Glomerular visceral epithelial cell (primary cell): ENCODE measurements around the gene TFAP2E.
A peak's percentile ranks its signal among the peaks of the same experiment; 100 is the strongest.

Experiments
- DNase-seq: peaks from one replicate; pipeline ENCODE4 v3.0.0-alpha.2; 2016; ENCODE audit errors: extremely low spot score

Gene TFAP2E

DNA sequence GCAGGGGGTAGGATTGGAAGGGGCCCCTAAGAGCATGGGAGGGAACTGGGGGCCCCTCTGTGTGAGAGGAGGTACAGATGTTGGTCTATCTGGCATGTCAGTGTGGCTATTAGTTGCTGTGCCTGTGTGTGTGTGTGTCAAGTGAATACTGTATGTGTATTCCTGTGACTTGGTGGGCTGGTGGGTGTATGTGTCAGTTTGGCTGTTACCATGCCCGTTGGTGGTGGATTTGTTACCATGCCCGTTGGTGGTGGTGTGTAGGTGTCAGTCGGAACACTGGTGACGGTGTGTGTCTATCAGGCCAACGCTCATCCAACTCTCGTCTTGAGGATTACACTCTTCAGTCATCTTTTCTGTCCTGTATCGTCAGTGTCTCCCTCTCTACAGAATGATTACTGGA lies 22.6 kb downstream of the TFAP2E start:
- no peak for DNase-seq

DNA sequence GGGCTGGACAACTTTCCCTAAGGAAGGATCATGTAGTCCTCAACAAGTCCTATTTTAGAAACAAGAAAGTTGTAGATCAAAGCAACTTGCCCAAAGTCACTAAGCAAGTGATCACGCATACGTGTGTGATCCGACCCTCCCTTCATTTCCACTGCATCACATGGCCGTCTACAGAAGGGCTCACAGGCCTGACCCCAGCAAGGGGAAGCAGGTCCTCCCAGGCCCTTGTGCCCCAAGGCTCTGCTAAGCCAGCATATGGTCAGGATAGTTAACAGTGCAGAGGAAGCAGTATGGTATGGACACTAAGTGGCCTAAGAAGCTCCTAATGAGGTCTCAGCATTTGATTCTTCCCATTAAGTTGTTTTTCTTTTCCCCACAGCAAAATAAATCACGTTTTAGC lies 24.8 kb downstream of the TFAP2E start:
- DNase-seq: no peak

DNA sequence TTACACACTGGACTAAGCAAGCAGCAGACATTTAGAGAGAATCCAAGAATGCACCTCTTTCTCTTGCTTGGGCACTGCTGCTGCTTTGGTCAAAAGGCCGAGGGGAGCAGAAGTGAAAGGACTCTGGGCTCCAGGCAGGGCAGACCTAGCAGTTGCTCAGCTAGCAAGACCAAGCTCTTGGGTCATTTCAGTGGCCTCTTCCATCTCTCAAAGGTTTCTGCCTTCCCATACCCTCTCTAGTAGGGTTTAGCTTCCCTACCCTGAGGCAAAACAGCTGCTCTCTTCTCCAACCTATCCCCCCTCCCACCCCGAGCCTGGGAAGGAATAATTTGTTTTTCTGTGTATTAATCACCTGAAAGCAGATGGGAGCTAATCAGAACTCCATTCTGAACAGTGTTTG lies 25.8 kb downstream of the TFAP2E start:
- DNase-seq: no peak

DNA sequence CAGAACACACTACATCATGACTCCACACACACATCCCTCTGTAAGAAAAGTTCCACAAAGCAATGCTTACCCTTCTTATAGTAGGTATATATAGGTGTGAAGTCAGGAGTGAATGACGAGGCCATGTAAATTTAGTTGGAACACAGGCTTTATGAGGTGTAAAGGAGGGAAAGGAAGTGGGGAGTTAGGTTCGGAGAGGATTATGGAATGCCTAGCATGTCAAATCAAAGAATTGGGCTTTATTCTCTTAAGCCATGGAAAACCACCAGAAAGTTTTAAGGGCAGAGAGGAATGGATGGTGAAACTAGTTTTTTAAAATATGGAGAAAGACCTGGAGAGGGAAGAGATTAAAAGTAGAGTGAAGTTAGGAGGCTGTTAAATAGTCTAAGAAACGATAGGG lies 26.3 kb downstream of the TFAP2E start:
- no peak for DNase-seq

DNA sequence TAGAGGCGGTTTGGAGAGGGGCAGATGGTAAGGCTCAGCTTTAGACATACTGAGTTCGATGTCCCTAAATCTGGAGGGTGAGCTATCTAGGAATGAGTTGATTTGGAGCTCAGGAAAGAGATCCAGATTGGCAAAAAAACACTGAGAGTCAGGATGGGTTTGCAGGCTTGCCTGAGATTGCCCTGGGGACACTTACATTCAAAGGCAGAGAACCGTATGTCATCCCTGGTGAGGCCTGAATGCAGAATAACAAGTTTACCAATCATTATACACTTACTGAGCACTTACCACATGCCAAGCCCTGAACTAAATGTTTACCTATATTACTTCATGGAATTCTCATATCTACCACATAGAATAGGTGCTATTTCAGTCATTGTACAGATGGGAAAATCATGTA lies 27.5 kb downstream of the TFAP2E start:
- DNase-seq: no peak

DNA sequence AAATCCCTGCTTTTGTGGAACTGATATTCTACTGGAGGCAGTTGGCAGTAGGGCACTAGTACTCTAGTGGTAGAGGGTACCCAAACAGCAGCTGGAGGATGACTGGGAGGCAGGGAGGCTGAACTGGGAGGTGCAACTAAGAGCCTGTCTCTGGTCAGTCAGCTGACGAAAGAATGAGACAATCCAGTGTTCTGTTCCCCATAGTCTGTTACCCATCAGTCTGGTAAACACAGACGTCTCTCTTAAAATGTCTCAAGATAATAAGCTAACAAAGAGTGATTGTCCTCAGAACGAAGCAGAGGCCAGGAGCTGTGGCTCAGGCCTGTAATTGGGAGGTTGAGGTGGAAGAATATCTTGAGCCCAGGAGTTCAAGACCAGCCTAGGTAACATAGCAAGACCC lies 30.4 kb downstream of the TFAP2E start:
- DNase-seq: no peak

DNA sequence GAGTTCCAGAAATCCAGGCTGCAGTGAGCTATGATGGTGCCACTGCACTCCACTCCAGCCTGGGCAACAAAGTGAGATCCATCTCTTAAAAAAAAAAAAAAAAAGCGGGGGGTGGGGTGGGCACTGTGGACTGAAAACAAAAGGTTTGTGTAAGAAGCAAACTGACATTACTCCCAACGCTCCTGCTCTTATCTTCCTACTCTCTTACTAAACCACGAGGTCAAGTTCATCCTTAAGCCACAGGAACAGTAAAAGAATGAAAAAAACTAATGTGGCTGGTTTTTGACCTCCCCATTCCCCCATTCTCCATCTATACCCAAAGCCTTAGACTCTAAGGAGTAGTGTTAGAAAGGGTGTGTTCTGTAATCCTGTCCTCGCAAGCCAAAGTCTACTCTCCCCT lies 30.8 kb downstream of the TFAP2E start:
- no peak for DNase-seq

DNA sequence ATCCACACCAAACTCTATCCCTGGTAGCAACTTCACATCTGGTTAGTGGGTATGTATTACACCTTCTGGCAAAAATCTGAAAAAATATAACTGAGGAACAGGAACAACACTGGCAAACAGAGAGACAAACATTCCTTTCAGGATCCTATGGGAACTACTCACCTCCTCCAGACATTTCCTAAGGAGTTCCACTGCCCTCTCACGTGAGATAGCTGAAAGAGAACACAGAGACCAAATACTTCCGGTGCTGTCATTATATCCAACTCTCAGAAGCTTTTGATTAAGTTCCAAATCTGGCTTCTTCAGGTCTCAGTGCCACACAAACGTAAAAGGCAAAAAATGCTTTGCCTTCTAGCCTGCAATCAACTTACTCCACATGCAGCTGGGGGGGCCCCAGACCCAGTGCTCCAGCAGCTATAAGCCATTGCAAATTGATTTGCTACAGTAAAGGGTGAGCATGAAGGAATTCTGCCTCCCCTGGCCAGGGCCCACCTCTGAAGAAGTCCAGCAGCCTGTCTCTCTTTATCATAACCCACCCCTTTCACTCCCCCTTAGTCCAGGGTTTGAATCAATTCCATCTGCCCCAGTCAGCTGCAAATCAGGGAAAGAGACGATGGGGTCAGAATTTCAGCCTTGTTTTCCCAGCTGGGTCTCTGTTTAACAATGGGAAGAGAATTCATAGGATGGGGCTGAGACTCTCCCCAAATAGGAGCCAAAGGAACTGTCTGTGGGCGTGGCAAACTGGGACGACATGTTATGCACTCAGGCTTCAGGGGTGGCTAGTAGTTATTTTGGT lies 32.2 kb downstream of the TFAP2E start:
- DNase-seq: no peak

DNA sequence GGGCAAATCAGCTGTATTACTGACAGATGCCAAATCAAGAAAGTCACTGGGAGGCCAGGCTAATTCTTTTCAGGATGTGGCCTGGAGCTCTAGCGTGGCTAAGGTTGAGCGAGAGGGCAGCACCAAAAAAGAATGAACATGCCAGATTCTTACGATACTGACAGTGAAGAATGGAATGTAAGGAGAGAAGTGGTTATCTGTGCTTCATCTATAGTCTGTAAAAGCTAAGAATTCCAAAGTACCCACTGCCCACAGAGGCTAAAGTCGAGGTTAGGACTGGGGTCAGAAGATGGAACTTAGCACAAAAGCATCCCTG lies 32.7 kb downstream of the TFAP2E start:
- peak; percentile 27 for DNase-seq

DNA sequence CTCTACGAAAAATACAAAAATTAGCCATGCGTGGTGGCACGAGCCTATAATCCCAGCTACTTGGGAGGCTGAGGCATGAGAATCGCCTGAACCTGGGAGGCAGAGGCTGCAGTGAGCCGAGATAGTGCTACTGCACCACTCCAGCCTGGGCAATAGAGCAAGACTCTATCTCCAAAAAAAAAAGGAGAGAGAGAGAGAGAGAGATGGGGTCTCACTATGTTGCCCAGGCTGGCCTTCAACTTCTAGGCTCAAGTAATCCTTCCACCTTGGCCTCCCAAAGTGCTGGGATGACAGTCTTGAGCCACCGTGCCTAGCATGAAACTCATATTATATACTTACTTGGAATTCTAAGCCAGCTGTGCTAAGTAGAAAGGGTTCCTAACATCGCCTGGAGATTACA lies 38.5 kb downstream of the TFAP2E start:
- no peak for DNase-seq

DNA sequence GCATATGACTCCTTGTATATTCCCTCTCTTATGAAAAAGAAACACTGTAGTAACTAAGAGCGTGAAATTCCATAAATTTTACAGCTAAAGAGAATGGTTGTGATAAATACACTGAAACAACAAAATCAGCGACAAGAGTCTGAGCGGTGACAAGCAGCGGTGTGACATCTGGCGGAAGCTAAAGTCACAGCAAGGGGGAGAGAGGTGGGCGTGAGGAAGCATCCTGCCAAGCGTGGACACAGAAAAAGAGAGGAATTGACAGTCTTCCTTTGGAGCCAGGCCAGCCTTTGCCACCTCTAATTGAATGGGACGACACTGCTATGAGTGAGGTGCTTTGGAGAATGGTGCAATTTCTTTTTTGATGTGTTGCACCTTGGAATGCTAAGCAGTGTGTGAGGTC lies 42.3 kb downstream of the TFAP2E start:
- DNase-seq: no peak

DNA sequence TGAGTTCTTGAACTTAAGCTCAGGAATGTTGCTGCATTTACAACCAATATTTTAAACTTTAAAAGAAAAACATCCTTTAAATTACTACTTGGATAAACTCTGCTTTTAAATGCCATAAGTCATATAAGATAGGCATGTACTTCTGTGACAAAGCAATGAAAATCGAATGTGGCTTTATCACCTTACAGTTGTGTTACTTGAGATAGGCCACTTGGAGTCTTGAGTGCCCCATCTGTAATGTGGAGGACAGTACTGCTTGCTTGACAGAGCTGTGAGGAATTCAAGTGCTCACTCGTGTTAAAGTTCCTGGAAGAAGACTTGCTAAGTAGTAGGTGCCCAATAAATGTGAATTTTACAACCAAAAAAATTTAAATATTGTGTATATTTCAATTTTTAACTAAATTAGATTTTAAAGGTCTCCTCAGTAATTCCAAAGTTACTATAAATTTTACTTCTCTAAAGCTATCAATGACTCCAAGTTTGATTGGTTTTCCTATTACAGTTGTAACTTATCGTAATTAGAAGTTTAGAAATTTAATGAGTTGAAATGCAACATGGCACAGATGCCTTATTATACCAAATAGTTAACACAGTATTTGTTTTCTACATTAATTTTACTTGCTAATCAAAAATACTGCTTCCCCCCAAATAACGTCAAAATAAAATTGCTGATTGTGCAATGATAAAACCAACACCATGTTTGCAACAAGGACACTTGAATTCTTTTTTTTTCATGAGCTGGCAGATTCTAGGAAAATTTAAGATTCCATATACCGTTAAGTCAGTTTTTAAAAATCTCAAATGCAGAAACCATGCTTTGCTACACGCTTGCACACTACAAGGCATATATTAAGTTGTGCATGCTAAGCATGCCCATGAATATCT lies 46.4 kb downstream of the TFAP2E start:
- DNase-seq: no peak

DNA sequence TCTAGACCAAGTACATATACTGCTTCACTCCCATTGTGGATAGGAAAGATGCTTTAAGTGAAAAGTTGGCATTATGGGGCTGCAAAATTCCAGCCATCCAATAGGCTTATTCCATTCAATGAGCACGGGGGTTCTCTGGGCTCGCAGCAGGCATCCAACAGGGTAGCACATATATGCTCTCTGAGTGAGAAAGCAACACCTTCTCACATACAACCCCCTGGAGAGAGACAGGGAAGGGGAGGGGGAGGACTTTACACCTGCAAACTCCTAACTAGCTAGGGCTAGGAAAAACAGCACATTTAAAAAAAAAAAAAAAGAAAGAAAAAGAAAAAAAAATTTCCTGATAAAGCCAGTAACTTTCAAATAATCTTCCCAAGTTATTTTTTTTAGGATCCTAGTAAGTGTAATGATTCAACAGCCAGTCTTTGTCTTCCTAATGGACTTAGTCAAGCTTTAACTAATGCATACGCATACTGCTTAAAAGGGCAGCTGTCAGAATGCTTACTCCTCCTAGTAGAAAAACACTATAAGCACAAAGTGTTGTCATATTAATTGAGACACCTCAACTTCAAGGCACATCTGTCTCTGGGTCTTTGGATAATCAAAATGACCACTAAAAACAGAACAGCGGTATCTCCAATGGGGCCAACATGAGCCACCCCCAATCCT lies 49.5 kb downstream of the TFAP2E start:
- DNase-seq: no peak

DNA sequence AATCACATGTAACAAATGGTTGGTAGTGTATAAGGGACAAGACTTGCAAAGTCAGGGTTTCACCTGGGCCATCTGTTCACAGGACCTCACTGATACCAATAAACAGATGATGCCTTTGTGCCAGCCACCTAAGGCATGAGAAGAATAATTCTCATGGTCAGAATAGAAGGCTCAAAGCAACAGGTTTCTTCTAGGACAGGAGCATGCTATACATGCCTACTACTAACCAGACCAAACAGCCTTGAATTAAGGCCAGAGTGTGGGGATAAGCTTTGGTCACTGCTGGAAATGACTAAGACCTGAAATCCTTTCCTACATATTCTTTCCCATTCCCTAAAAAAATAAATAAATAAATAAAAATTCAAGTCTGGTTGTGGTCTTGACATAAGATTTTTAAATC lies 50.7 kb downstream of the TFAP2E start:
- no peak for DNase-seq

DNA sequence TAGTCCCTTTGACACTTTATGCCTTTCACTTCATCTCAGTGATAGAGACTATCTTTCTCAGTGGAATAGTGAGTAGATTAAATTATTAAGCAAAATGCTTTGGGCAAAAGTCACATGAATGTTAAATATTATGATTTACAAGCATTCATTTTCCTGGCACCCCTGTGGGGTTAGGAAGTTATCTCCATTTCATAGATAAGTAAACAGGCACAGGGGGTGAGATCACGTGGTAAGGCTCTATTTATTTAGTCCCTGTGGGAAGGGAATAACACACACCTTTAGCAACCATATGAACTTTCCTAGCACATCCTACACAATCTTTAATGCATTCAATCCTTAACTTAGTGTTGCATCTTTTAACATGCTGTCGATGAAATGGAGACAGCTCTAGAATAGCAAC lies 55.9 kb downstream of the TFAP2E start:
- DNase-seq: no peak

DNA sequence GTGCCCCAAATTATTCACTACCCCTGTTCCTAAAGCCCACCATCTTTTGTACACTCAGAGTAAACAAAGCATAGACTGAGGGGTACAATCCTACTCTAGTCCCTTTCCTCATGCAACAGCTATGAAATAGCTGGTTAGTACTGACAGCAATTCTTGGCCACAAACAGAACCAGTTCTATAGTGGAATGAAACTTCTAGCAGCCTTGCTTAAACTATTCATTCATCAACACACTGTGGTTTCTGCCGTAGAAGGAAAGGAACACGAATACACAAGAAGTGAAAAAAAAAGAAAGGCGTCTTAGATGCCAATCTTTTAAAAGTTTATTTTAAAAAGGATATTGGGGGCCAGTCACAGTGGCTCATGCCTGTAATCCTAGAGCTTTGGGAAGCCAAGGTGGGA lies 58.3 kb downstream of the TFAP2E start:
- no peak for DNase-seq

DNA sequence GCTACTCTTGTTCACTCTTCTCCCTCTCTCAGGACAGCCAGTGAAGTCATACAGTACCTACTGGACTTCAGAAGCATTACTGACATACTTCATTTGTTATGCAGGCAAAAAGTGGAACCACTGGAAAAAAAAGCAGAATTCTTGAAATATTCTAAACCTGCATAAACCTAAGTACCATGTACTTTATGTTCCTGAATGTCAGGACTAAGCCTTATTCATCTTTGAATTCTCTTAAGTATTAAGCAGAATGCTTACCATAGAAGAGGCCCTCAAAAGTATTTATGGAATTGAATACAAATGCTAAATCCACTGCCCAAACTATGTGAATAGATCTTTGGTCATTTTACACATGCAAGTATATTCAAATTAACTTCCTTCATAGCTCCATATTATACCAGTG lies 60.4 kb downstream of the TFAP2E start:
- no peak for DNase-seq

DNA sequence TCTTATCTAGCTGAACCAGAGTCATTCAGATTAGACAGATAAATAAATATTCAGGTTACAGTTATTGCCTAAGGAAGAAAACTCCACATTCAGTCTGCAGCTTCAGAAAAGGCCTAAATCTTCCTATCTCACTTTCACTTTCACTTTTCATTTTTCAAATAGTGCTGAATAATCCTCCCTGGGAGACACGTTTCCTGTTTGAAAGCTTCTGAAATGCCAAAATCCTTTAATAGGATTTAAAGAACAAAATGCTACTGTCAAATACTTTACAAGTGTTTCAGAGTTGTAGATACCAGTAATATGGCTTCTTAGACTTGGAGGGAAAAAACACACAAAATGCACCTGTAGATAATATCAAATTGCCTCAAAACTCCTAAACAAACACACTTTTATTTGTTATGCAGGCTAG lies 64.3 kb downstream of the TFAP2E start:
- DNase-seq: peak; percentile 30

DNA sequence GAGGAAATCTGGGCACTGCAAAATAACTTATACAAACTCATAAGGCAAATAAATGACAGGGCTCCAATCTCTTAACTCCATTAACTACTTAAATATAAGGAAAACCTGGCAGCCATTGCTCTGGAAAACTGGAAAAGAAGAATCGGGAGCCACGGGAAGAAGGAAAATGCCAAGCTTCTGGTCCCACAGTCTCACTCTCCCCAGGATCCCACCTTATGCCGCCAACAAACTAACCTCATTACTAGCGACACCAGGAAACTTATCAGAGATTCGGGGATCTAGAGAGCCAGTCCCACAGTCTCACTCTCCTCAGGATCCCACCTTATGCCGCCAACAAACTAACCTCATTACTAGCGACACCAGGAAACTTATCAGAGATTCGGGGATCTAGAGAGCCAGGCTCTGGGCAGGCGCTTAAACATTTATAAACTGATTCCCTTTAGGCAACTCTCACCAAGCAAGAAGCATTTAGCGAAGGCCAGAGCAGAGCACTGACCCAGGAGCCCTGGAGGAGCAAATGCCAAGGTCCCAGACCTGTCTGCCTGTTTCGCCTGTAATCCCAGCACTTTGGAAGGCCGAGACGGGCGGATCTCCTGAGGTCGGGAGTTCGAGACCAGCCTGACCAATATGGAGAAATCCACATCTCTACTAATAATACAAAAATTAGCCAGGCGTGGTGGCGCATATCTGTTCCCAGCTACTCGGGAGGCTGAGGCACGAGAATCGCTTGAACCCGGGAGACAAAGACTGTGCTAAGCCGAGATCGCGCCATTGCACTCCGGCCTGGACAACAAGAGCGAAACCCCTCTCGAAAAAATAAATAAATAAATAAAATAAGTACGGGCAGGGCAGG lies 67.5 kb downstream of the TFAP2E start:
- DNase-seq: no peak

DNA sequence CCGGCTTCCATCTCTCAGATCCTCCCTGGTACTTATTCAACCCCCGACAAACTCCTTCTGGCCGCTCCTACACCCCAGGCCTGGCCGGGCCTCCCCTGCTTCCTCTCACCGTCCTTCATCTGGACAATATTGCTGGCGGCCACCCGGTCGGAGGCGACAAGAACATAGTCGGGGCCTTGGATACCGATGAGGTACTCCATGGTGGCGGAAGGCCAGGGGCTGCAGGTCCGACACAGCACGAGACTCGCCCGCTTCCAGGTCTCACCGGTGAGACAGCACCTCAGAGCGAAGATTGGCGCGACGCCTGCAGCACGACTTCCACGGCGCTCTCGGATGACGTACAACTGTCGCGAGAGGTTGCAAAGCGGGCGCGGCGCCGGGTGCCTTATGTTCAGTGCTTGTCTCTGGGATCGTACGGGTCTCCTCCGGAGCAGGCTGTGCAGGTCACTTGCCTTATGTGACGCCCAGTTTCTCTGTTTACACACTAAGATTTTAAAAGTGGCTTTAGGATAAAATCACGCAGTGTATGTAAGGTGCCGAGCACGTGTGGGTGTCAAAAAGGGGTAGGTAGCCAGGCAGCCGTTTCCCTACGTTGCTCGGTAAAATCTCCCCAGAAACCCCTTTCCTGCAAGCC lies 68.2 kb downstream of the TFAP2E start, which contains the start of gene PSMB2:
Gene PSMB2, minus strand, starts transcription at position 294 of the 634 bp plus-strand sequence. Its CDS starts 94 bp downstream, at position 200.
- peak; percentile 94 for DNase-seq

DNA sequence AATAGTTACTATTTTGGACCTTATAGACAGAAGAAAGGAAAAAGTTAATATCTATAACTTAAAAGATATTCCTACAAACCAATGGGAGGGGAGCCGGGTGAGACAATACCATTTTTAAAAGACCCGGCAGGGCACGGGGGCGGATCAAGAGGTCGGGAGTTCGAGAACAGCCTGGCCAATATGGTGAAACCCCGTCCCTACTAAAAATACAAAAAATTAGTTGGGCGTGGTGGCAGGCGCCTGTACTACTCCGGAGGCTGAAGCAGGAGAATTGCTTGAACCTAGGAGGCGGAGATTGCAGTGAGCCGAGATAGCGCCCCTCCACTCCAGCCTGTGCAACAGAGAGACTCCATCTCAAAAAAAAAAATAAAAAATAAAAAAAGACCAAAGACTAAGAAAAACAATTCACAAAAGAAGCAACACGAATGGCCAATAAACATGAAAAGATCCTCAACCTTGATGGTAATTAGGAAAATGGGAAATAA lies 69.4 kb downstream of the TFAP2E start:
- no peak for DNase-seq
